GM19468 (cell line): Measurements from ENCODE around the gene APOB.

Experiments used
- ATAC-seq: cut with Tn5 transposase; IDR thresholded peaks from one replicate; pipeline ENCODE4 v1.9.1; 2021; ENCODE audit warnings: mild to moderate bottlenecking, moderate library complexity, moderate number of reproducible peaks; ENCODE audit not compliant: unreplicated experiment; ENCODE audit errors: extremely low read depth

APOB gene

DNA sequence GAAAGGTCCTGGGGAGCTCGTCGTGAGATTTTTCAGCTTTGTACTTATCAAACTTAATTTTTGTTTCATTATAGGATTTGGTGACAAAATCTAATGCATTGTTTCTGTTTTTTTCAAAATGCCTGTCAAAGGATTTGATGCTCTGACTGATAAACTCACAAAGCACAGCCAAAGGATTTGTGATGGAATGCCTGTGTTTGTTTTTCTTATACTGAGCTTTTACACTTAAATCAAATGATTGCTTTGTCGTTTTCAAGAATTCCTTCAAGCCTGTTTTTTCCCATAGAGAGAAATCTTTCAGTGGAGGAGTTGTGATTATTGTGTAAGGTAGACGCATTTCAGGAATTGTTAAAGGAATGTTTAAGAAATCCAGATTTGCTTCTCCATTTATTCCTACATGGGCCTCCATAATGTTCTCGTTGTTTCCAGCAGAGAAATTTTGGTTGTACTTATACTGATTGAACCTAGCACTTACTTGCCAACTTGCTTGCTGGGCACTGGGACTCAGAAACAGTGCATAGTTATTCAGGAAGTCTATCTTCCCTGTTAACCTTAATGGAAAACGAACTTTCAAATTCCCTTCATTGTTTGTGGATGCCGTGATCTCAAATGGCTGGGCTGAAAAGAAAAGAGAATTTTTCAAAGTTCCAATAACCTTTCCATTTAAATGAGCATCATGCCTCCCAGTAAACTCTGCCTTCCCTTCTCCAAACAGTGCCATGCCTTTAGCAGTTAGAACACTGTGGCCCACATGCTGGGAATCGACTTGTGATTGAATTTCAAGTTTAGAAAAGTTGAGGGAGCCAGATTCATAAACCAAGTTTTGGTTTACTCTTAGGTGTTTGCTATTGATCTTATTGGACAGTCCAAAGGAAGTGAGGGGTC, 36.5 kb downstream of the APOB start:
- no peak for ATAC-seq

DNA sequence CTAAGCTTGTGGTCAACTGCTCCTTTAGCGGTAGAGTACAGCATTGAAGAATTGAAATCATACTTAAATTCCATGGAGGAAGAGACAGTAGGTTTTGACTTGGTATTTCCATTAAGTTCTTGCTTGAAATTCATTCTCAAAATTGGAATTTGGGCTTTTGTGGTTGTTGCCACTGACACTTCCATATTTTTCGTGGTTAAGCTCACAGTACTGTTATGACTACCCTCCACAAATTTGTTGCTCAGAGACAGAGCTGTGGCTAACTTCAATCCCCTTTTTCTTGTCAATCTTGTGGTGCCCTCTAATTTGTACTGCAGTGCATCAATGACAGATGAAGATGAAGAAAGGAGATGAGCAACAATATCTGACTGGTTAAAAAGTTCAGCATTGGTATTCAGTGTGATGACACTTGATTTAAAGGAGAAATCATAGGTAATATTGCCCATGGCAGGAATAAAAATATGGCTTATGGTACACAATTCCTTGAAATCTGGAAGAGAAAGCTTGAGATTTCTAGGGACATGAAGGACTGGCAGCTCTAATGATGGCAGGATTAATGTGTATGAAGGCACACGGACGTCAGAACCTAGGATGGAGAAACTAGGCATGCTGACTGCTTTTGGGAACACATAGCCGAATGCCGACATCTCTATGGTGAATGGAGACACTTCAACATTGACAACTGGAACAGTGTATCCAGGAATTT, 37.3 kb downstream of the APOB start:
- ATAC-seq, result no peak

DNA sequence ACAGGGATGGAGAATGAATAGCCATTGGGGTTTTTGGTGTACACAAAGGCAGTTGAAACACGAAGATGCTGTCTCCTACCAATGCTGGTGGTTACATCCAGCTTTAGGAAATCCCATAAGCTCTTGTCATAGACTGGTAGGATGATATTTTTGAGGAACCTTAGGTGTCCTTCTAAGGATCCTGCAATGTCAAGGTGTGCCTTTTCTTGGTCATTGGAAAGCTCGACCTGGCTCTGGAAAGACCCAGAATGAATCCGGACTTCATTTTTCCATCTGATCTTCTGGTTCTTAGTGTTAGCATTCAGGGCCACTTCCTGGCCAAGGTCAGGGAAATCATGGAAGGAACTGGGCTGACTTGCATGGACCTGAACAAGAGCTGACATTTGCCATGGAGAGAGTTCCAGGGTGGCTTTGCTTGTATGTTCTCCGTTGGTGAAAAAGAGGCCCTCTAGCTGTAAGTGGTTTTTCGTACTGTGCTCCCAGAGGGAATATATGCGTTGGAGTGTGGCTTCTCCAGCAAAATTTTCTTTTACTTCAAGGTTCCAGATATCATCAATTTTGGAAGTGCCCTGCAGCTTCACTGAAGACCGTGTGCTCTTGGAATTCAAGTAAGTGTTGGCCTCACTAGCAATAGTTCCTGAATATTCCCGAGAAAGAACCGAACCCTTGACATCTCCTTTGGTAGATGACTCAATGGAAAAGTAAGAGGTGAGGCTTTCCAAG, 38.0 kb downstream of the APOB start:
- no peak for ATAC-seq

DNA sequence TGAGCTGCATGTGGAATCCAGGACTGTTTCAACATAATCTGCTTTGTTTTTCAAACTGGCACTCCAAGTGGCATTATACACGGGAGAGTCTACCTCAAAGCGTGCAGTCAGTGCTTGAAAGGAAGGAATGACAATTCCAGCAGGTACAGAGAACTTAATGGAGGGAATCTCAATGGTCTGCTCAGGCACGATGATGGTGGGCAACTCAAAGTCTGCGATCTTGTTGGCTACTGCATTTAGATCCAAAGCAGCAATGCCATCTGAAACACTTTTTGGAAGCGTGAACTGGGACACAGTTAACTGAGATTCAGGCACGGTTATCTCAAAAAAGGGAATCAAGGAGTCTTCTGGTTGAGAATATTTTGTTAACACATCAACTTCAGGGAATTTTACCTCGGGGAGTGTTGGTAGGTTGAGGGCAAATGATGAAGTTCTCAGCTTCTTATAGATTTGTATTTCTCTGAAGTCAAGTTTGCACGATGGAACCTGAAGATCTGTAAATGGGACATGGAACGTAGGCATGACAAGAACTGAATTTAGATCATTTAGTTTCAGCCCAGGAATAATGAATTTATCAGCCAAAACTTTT, 38.7 kb downstream of the APOB start:
- no peak for ATAC-seq

DNA sequence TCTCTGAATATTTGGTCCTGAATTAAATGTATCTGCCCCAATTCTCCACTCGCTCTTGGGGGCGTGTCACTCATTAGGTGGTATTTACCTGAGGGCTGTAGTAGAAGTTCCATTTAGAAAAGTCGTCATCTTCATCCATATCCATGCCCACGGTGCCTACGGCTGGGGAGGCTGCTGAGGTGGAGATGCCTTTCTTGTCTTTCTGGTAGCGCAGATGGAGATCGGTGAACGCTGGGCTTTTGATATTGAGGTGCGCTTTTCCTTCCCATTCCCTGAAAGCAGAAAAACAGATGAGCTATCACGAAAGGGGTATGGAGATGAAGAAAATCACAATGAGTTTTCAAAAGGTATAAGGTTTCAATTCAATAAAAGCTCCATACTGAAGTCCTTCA, 39.7 kb downstream of the APOB start:
- ATAC-seq, result no peak

DNA sequence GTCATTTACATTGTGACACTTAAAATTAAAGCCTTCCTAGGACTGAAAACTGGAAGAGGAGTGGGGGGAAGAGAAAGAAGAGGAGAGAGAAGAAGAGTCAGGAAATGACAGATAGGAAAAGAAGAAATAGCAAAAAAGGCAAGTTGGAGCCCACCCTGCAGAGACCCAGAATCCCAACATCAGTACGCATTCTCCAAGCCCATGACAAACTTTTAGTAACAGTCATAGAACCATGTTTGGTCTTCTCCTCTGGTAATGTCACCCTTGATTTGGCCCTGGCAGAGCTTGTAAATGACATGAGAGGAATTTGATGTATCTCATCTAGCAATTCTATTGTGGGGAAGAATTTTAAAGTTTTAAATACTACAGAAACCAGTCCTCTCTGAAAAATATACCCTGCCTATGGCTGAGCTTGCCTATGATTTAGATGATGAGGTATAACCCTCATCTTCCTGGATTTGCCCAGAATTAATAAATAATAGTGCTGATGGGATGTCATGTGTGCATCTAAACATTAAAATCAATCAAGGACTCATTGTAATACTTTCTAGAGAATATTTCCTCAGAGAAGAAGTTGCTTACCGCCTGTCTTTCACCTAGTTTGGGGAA, 40.2 kb downstream of the APOB start:
- no peak for ATAC-seq

DNA sequence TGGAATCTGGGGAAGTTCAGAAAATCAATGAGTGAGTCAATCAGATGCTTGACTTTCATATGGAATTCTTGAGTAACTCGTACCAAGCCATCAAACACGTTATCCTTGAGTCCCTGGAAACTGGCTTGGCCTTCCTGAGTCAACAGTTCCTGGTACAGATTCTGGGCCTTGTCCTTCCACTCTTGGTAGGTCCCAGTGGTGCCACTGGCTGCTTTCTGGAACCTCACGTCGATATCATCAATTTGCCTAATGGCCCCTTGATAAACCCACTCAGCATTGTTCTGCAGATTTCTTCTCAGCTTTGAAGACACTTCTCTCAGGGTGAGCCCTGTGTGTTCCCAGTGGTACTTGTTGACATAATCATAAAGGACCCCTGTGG, 41.1 kb downstream of the APOB start:
- no peak for ATAC-seq

DNA sequence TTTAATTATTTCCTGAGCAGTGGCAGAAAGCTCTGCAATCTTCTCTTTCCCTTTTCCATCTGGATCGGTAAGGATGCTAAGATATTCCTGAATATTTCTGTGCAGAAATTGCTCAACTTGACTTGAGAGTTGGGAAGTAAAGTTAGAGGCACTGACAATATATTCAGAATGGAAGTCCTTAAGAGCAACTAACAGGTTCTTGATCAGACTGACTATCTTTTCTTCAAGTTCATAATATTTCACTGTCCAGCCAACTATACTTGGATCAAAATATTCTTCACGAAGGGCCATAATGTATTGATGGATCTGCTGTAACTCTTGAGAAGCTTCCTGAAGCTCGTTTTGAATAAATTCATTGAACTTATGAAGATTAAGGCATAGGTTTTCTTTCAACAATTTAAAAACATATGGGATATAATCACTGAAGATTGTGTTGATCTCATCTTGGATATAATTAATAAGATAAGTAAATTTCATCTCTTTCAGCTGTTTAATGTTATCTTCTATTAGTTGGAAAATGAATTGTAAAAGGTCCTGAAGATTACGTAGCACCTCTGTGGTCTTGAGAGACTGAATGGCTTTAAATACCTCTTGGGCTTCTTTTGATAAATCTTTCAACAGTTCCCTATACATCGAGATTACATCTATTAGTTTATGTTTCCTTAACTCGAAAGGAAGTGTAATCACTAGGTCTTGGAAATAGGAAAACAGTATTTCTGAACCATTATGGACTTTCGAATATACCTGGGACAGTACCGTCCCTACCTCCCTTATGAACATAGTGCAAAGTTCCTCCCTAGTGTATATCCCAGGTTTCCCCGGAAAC, 41.7 kb downstream of the APOB start:
- no peak for ATAC-seq

DNA sequence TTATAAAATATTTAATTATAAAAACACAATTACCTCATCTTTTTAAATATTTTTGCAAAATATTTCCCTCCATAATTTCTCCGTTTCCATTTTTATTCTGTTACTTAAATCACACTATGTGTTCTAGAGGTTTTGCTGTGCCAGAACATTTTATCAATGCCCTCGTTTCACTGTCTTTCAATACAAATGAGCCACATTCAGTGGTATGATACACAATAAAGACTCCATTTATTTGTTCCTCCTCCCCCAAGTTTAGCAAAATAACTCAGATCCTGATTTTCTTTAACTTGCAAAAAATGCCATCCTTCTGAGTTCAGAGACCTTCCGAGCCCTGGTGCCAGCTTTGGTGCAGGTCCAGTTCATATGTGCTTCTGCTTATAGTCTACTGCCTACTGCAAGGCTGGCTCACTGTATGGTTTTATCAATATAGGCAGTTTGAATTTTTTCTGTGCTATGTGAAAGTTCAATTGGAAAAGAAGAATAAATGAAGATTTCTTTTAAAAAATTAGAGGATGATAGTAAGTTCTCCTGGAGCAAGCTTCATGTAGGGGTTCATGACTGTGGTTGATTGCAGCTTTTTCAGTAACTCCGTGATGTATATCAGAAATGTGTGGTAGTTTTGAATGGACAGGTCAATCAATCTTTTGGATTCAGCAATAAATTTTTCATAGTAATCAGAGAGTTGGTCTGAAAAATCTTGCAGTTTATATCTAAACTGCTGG, 42.5 kb downstream of the APOB start:
- no peak for ATAC-seq

DNA sequence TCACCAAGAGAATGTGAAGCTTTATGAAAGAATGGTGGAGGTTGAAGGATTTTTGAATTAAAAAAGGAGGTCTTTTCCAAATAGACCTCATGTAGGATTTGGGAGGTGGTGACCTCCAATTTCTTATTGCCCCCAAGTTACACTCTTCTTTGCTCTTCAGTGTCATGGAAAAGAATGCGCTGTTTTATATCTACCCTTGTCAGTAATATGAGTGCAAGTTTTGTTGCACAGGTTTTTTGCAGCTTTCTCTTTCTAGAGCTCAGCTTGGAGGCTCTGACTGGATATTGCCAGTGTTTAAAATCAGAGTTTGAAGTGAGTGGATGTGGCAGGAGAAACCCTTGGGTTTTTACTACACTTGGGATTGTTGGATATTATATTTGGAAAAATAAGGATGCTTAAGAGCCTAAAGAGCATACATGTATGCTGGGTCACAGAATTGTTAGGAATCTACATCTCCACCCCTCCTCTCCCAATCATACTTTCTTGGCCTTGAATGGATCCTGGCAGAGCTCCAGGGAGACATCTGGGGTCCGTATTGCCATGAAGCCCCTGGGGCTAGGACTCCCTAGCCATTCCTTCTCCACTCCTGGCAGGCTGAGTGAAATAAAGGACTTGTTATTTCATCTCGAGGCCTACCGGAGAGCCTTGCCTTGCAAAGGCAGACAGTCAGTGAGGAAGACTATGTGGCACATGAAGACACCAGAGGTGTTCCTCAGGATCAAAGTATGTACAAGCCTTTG, 43.8 kb downstream of the APOB start:
- ATAC-seq, result no peak

DNA sequence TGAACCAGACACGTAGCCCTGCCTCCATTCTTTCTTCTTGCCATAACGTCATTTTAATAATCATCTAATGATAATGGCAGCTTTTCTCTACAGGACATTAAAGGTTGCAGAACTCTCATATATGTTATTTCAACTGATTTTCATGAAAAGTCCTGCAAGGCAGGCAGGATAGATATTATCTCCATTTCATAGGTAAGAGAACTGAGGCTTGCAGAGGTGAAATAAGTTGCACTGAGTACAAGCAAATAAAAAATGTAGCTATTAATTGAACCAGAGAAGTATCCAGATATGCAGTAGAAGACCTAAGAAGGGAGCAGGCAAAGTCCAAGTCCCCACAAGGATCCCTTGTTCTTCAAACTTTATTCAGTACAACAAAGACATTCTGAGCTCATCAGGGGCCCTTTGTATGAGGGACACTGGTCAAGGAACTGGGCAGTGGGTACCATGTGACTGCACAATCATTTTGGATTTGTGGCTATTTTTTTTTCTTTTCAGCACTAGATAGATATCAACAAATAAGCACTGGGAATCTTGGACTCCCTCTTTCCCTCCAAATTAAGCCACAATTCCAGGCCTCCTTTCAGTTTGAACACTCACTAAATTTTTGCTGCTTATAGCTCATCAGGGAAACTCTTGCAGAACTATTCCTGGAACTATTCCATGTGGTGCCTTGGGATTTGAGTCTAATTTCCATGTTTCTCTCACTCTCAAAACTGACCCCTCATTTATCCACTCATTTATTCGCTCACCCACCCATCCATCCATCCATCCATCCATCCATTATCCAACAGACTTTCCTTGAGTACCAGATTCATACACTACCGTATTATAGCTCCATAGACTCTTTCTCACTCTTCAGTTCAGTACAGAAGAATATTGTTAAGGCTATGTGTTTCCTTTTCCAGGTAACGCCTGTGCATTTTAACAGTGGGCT, 44.6 kb downstream of the APOB start:
- no peak for ATAC-seq

DNA sequence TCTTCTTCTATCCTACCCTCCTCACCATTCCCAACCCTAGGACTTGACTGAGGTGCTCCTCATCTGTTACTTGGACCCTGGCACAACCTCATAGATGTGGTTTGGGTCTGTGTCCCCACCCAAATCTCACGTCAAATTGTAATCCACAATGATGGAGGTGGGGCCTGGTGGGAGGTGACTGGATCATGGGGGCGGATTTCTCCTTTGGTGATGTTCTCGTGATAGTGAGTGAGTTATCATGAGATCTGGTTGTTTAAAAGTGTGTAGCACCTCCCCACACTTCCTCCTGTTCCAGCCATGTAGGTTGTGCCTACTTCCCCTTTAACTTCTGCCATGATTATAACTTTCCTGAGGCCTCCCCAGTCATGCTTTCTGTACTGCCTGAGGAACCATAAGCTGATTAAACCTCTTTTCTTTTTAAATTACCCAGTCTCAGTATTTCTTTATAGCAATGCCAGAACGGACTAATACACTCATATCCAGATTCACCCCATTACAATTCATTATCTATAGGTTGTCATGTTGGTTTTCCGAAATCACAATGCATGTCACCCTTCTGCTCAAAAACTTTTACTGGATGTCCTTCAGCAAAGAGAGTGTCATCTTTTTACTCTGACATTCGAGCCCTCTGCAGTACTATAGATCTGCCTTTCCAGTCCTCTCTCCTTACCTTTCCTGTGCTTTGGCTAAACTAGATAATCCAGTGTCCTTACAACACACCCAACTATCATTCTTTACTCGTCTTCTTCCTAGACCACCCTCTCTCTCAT, 45.7 kb downstream of the APOB start:
- ATAC-seq, result no peak

DNA sequence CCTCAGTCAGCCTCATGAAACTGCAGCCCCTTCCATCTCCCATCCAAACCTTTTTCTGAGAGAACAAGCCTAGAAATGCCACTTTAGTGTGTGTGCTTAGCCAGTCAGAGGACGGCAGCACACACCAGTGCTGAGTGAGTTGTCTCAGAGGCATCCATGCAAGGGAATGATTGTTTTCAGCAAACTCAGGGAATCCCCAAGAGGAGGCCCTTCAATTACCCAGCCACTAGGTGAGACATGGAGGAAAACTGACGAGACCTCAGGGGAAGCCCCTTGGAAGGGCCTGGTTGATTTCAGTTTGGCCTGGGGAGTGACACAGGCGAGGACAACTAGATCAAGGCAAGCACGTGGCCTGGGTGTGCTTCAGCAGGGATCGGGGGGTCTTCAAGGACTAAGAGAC, 49.7 kb downstream of the APOB start:
- ATAC-seq, result no peak

DNA sequence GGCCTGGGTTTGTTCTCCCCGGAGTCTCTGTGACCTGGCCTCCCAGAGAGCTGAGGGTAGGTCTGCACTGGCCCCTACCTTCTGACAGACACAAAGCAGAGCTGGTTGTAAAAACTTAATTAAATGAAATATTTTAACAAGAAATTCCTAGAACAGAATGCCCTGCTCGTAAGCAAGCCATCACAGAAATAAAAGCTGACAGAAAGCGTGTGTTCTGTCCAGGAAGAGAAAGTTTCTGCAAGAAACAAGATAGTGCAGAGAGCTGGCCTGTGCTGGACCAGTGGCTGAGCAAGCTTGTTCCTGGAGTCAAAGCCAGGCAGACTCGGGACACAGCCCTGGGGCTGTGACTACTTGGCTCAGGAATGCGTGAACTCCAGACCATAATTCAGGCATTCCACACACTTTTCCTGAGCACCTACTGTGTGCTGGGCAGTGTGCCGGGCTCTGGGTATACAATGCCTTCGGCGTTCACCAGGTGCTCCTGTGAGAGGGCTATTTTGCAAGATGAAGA, 51.6 kb downstream of the APOB start:
- no peak for ATAC-seq

DNA sequence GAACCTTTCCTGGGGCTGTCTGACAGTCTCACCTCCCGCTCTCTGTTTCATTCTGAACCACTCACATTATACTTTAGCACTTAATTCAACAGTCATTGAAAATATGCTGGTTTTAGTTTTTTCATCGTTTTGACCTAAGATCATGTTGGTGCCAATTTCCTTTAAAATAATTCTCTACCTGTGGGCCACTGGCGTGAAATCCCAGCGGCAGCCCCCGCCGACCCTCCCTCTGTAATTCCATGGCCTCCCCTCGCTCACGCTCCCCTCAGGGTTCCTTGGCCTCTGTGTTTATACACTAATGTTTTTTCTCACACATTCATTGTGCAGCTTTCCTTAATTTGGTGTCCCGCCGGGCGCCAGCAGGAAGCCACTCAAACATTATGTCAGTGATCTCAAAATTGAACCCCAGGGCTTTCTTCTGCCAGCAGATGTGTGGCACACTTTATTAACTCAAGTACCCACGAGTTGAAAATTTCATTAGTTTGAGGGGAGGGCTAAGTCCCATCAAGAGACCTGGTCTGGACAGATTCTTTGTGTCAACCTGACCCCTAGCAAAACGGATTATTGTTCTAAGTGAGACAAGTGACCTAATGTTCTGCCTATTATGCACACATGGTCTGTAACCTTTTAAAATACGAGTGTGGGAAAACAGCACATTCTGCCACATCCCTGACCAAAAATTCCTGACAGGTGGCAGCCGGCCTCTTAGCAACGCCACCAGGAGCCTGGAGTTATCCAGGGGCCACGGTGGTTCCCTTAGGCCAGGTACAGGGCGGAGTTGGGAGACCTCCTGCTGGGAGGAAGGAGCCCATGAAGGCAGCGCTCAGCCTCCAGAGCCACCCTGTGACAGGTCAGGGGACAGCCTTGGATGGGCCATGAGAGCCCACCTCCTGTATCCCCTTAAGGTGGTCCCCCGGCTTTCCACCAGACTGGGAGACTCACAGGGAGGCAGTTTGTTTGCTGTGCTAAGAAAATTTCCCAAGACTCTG, 53.1 kb downstream of the APOB start:
- ATAC-seq, result no peak
